HFF-Myc (cell line): Measurements from ENCODE around the gene PLEKHF1.

Experiments
- DNase-seq: peaks from one replicate; pipeline ENCODE4 v3.0.0-alpha.2; 2011; ENCODE audit warnings: low read depth; ENCODE audit errors: extremely low read depth
- H3K4me3 ChIP-seq: replicated peaks from 2 replicates; pipeline ENCODE4 v1.5.1; 2011; ENCODE audit warnings: low read depth, mild to moderate bottlenecking, control low read depth, low read length
- TF ChIP-seq, protein P1 (sequence below): IDR thresholded peaks from 2 replicates; pipeline ENCODE4 v1.5.1; 2012; ENCODE audit warnings: mild to moderate bottlenecking, low read depth, low read length, control low read depth; ENCODE audit errors: missing control alignments

PLEKHF1 gene

DNA sequence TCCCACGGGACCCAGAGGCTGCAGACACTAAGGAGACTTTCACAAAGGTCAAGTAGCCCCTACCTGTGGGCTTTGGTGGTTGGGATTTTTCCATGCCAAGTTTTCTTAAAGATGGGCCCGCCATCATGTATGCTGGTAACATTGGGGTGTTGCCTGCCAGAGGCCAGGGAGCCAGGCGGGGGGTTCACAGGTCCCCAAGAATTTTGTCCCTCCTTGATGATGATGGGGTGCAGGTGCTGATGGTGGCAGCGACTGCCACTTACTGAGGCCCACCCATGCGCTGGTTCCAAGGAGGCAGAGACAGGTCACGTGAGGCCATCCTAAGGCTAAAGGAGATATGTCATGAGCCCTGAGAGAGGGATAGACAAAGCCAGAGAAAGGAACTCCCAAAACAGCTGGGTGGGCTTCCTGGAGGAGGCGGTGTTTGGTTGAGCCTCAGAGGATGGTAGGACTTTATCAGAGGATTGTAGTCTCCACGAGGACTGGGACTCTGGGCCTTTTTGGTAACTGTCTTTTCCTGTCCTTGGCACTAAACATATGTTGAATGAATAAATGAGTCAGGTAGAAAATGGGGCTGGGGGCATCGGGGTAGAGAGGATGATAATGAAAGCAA, 14.4 kb downstream of the PLEKHF1 start:
- H3K4me3 ChIP-seq = no peak overlapping the region
- no peak for DNase-seq
- TF ChIP-seq, protein P1, sequence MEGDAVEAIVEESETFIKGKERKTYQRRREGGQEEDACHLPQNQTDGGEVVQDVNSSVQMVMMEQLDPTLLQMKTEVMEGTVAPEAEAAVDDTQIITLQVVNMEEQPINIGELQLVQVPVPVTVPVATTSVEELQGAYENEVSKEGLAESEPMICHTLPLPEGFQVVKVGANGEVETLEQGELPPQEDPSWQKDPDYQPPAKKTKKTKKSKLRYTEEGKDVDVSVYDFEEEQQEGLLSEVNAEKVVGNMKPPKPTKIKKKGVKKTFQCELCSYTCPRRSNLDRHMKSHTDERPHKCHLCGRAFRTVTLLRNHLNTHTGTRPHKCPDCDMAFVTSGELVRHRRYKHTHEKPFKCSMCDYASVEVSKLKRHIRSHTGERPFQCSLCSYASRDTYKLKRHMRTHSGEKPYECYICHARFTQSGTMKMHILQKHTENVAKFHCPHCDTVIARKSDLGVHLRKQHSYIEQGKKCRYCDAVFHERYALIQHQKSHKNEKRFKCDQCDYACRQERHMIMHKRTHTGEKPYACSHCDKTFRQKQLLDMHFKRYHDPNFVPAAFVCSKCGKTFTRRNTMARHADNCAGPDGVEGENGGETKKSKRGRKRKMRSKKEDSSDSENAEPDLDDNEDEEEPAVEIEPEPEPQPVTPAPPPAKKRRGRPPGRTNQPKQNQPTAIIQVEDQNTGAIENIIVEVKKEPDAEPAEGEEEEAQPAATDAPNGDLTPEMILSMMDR = no peak

DNA sequence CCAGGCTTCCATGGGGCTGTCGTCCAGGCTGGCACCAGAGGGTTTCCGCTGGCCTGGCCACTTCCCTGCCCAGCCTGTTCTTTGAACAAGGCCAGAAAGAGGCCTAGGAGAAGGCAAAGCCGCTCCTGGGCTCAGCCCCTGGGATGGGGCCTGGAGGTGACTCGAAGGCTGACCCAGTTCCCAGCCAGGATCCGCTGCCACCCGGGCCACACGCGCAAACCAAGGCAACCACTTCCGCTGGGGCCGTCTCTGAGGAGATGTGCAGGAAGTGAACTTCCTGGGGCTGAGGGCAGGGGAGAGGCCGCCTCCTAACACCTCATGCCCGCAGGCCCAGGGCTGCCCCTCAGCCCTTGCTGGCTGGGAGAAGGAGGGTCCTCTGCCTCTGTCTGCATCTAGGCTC, 15.2 kb downstream of the PLEKHF1 start:
- H3K4me3 ChIP-seq = no peak overlapping the region
- TF ChIP-seq, protein P1 = no peak
- DNase-seq = no peak

DNA sequence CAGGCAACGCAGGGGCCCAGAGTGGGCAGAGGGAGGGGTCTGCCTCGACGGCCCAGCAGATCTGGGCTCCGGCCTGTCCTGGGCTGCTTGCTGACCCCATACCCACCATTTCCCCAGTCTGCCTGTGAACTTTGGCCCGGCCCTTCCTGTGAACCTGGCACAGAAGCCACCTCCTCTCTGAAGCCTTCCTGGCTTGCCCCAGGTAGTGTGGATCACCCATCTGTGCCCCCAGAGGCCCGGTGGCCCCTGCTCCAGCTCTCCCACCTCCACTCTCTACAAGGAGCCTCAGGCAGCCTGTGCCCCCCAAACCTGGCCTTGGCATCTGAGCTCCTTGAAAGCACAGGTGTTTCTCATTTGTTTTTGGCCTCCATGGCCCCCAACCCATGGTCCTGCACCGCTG, 15.7 kb downstream of the PLEKHF1 start:
- TF ChIP-seq, protein P1 = no peak
- DNase-seq = no peak
- H3K4me3 ChIP-seq = no peak overlapping the region

DNA sequence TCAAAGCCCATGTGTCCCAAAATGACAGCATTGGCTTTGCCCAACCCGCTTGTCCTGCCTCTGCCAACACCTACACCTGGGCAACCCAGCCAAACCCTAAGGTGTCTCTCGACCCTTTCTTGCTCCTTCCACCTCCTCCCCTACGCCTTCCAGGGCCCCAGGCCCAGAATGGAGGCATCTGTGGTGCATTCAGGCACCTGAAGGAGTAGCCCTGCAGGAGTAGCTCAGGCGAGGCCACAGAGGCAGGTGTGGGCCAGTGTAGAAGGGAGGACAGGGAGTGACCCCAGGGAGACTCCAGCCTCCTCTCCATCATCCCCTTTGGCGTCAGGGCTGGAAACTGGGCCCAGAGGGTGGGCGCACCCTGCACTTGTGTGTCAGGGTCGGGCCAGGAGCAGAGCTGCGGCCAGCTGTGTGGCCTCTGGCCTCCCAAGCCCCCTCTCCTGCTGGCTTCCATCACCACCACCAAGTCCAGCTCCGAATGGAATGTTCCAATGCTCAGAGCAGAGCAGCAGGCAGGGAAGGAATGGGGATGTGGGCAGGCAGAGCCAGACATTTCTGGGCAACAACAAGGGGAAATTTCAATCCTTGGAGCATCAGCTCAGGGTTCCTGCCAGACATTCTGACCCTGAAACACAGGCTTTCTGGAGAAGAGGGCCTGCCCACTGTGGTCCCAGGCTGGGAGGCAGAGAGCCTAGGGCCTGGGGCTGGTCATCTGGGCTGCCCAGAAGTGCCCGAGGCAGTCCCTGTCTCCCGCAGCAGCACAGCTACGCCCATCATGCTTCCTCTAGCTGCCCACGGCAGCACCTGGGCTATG, 16.4 kb downstream of the PLEKHF1 start:
- no peak overlapping the region for H3K4me3 ChIP-seq
- TF ChIP-seq, protein P1 = no peak
- no peak for DNase-seq

DNA sequence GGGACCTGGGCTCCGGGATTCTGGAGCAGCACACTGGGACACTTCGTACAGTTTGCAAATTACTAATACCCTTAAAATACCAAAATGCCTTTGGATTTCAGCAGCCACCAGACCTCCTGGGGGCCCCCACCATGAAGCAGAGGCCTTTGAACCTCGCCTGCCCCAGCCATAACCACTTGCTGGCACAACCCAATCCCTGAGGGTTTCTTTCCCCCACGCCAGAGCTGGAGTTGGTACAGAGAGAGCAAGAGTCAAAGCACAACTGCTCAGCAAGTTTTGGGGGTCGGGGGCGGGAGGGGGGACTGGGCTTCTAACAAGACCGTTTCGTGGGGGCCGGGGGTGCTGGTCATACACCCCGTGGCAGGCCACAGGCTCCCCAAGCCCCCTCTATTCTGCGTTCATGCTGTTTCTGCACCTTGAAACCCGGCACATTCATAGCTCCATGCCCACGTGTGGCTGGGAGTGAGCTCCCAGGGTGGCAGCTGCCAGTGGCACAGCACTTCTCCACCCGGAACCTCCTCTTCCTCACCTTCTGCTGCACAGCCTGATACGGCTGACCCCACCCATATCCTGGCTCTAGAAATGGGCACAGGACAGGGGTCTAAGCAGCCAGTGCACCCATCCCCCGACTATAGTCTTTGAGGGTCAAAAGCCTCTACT, 17.1 kb downstream of the PLEKHF1 start:
- DNase-seq = no peak
- H3K4me3 ChIP-seq = no peak overlapping the region
- TF ChIP-seq, protein P1 = no peak

DNA sequence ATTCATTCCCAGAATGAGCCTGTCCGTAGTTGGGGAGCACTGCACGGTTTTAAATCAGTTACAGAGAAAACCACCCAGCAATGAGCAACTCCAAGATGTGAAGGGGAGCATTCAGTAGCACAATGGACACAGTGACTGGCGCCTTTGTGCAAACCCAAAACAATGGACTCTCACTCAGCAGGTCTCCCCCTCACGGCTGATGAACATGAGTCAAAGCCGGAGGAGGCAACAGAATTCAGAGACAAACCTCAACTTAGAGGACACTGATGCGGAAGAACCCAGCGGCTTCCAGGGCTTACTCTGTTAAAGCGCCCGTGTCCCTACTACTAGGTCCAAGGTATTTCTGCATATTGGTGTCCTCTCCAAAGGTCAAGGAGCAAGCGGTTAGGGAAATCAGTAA, 17.7 kb downstream of the PLEKHF1 start:
- no peak for DNase-seq
- TF ChIP-seq, protein P1 = no peak
- H3K4me3 ChIP-seq = no peak overlapping the region
